Ishikawa (cell line): Measurements from ENCODE around the gene STAMBP.

ENCODE experiments used
- FOXM1 ChIP-seq: IDR thresholded peaks from 2 replicates; pipeline ENCODE4 v1.6.1; 2012; ENCODE audit warnings: low read depth, borderline replicate concordance
- NFIC ChIP-seq: IDR thresholded peaks from 2 replicates; pipeline ENCODE4 v1.6.1; 2012
- RAD21 ChIP-seq: IDR thresholded peaks from 2 replicates; pipeline ENCODE4 v1.6.1; 2012; ENCODE audit warnings: low read depth
- TAF1 ChIP-seq: IDR thresholded peaks from 2 replicates; pipeline ENCODE4 v1.6.1; 2012; ENCODE audit warnings: low read depth, mild to moderate bottlenecking
- TEAD4 ChIP-seq: IDR thresholded peaks from 2 replicates; pipeline ENCODE4 v1.6.1; 2012
- YY1 ChIP-seq: IDR thresholded peaks from 2 replicates; pipeline ENCODE4 v1.6.1; 2012; ENCODE audit warnings: low read depth
- TF ChIP-seq, protein P1 (sequence below): IDR thresholded peaks from 2 replicates; pipeline ENCODE4 v1.6.1; 2012; ENCODE audit warnings: low read depth, mild to moderate bottlenecking
- TF ChIP-seq, protein P2 (sequence below): IDR thresholded peaks from 2 replicates; pipeline ENCODE4 v1.6.1; 2012
- TF ChIP-seq, protein P3 (sequence below): IDR thresholded peaks from 2 replicates; pipeline ENCODE4 v1.6.1; 2012

DNA sequence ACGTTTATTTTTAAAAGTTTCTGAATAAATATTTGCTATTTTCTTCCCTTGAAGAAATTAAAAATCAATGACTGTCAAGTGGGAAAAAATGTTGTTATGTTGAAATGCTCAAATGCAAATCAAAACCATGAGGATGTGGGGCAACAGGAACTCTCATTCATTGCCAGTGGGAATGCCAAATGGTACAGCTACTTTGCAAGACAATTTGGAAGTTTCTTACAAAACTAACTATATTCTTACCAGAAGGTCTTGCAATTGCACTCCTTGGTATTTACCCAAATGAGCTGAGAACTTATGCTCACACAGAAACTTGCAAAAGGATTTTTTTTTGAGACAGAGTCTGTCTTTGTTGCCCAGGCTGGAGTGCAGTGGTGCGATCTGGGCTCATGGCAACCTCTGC is 56.6 kb downstream of the STAMBP start:
- TF ChIP-seq TAF1 (no peak), TEAD4 (no peak), FOXM1 (no peak), YY1 (no peak), NFIC (no peak), RAD21 (no peak)
- TF ChIP-seq, protein P1, sequence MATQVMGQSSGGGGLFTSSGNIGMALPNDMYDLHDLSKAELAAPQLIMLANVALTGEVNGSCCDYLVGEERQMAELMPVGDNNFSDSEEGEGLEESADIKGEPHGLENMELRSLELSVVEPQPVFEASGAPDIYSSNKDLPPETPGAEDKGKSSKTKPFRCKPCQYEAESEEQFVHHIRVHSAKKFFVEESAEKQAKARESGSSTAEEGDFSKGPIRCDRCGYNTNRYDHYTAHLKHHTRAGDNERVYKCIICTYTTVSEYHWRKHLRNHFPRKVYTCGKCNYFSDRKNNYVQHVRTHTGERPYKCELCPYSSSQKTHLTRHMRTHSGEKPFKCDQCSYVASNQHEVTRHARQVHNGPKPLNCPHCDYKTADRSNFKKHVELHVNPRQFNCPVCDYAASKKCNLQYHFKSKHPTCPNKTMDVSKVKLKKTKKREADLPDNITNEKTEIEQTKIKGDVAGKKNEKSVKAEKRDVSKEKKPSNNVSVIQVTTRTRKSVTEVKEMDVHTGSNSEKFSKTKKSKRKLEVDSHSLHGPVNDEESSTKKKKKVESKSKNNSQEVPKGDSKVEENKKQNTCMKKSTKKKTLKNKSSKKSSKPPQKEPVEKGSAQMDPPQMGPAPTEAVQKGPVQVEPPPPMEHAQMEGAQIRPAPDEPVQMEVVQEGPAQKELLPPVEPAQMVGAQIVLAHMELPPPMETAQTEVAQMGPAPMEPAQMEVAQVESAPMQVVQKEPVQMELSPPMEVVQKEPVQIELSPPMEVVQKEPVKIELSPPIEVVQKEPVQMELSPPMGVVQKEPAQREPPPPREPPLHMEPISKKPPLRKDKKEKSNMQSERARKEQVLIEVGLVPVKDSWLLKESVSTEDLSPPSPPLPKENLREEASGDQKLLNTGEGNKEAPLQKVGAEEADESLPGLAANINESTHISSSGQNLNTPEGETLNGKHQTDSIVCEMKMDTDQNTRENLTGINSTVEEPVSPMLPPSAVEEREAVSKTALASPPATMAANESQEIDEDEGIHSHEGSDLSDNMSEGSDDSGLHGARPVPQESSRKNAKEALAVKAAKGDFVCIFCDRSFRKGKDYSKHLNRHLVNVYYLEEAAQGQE: no peak
- TF ChIP-seq, protein P2, sequence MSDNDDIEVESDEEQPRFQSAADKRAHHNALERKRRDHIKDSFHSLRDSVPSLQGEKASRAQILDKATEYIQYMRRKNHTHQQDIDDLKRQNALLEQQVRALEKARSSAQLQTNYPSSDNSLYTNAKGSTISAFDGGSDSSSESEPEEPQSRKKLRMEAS: no peak
- TF ChIP-seq, protein P3, sequence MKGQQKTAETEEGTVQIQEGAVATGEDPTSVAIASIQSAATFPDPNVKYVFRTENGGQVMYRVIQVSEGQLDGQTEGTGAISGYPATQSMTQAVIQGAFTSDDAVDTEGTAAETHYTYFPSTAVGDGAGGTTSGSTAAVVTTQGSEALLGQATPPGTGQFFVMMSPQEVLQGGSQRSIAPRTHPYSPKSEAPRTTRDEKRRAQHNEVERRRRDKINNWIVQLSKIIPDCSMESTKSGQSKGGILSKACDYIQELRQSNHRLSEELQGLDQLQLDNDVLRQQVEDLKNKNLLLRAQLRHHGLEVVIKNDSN: no peak
